Bronchial smooth muscle cell (primary cell): ENCODE results near the gene ETS2. TPM values are rescaled to one million over a fixed set of nuclear protein-coding genes. Genes with fewer than 3 reads are reported as not detected.

ENCODE experiments used
- total RNA-seq: library from RNA; depleted of rRNA; stranded (reverse); fragments of >200 nt; gene quantifications from 2 replicates; pipeline ENCODE4 v1.2.1, GENCODE V29; 2014

The ETS2 gene
- total RNA-seq: 3.0 and 10.9 TPM in 2 replicates

DNA sequence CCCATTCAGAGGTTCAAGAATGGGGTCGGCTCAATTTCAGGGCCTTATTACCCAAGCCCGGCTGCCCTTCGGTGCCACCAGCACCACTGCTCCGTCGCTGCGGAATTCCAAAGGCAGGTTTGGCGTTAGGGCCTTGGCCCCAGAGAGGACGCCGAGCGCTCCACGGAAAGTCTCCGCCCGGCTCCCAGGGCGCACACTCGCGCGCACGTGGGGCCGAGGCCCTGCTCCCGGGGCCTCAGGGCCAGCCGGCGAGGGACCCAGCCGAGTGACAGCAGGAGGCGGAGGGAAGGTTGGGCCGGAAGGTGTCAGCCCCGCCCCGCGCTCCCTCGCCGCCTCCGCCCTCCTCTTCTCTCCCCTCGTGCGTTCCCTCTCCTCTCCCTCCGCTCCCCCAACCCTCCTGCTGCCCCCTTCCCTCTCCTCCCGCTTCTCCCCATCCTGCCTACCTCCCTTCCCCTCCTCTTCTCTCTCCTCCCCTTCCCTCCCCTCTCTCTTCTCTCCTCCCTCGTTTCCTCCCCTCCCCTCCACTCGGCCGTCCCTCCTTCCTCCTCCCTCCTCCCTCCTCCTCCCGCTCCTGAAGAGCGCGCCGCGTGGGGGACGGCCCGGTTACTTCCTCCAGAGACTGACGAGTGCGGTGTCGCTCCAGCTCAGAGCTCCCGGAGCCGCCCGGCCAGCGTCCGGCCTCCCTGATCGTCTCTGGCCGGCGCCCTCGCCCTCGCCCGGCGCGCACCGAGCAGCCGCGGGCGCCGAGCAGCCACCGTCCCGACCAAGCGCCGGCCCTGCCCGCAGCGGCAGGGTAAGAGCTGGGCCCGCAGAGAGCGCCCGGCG, at the start of gene ETS2:
TSS of gene ETS2 (plus strand) at position 602 of the 825 bp plus-strand sequence. CDS start 4,106 bp downstream, outside the sequence.

